NCI-H1092 treated with DMSO at 0.1 percent for 48 hours (cell line): ENCODE data around the gene POP7.
"Not testable (repeated sequence)": the region's sequence is repeated elsewhere in the genome, so short reads cannot be mapped to it uniquely, and the experiment has no call there.

Source experiments
- DNase-seq: peaks from one replicate; lab custom pipeline; 2025; lab: John Stamatoyannopoulos, UW

The POP7 gene

GRCh38 chr7:100691676-100692577 is 14.0 kb upstream of the POP7 start:
- DNase-seq, result peak; percentile 68

GRCh38 chr7:100692578-100692961 is 13.4 kb upstream of the POP7 start:
- DNase-seq, result no peak

GRCh38 chr7:100693312-100694097 is 12.4 kb upstream of the POP7 start:
- no peak for DNase-seq

- peak; percentile 51 for DNase-seq
These were observed 11.7 kb upstream of the POP7 start, which contains the start of gene GIGYF1 for GRCh38 chr7:100694098-100694745. TSS of gene GIGYF1 (minus strand) at chr7:100694250. CDS start at chr7:100688238, 6,012 bp downstream.

GRCh38 chr7:100696123-100696521 is 9.8 kb upstream of the POP7 start:
- no peak for DNase-seq

- DNase-seq, result no peak
These were observed 6.9 kb upstream of the POP7 start for GRCh38 chr7:100699018-100699417.

GRCh38 chr7:100701089-100701488 is 4.8 kb upstream of the POP7 start:
- not testable (repeated sequence) for DNase-seq

DNA sequence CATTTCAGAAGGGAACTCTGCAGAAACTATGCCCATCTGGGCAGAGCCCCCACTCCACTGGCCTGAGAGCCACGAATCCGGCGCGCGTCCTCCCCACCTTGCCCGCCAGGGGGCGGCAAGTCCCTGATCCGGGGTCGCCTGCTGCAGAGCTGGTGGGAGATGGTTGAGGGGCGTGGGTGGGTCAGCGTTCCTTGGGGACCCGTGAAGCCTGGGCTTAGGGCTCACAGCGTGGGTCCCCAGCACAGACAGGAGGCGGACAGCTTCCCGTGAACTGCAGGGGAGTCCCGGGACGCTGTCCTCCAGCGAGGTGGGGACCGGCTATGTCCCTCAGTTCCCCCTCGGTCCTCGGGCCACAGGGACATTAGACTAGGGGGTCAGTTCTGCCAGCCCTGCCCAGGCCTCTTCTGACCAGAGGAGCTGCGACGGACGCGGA is 585 bp upstream of the POP7 start:
- peak; percentile 87 for DNase-seq

- no peak for DNase-seq
These were observed 871 bp downstream of the POP7 start for GRCh38 chr7:100706672-100707311.

DNA sequence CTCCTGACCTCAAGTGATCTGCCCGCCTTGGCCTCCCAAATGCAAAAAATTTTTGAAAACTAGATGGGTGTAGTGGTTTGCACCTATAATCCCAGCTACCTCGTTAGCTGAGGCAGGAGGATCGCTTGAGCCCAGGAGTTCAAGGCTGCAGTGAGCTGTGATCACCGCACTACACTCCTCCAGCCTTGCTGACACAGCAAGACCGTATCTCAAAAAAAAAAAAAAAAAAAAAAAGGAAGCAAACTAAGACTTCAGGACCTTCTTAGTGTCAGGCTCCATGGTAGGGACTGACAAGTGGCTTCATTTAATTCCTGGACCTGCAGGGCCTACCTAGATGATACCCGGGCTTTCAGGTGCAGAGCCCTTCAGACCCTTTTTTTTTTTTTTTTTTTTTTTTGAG is 2.5 kb downstream of the POP7 start:
- no peak for DNase-seq

DNA sequence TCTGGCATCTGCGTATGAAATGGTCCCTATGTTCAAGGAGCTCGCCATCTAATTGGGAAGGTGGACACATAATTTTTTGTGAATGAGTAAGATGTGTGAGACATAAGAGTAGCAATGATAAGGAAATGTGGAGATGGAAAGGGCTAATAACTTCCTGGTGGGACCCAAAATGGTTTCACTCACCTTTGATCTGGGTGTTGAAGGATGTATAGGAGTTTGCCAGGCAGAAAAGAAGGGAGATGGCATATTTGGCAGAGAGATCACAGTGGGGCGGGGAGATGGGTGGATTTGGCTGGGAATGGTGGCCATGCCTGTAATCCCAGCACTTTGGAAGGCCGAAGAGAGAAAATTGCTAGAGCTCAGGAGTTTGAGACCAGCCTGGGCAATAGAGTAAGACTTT is 4.5 kb downstream of the POP7 start:
- no peak for DNase-seq

- no peak for DNase-seq
These were observed 5.4 kb downstream of the POP7 start for GRCh38 chr7:100711369-100711768.

DNA sequence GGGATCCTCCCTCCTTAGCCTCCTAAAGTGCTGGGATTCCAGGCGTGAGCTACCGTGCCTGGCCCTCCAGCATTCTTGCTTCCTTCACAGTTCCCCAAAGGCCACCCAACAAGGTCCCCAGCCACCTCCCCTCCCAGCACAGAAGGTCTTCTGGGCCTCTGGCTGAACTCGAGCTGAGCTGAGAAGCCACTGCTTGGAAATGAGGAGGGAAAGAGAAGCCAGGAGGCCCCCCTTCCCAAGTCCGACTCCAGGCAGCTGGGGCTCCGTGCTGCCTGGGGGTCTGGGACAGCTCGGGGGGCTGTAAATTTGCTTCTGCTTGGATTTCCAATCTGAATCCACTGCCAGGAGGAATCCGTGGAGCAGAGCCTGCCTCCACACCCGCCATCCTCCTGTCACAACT is 8.8 kb downstream of the POP7 start:
- DNase-seq, result no peak

- DNase-seq, result not testable (repeated sequence)
These were observed 11.2 kb downstream of the POP7 start for GRCh38 chr7:100717073-100717472.

DNA sequence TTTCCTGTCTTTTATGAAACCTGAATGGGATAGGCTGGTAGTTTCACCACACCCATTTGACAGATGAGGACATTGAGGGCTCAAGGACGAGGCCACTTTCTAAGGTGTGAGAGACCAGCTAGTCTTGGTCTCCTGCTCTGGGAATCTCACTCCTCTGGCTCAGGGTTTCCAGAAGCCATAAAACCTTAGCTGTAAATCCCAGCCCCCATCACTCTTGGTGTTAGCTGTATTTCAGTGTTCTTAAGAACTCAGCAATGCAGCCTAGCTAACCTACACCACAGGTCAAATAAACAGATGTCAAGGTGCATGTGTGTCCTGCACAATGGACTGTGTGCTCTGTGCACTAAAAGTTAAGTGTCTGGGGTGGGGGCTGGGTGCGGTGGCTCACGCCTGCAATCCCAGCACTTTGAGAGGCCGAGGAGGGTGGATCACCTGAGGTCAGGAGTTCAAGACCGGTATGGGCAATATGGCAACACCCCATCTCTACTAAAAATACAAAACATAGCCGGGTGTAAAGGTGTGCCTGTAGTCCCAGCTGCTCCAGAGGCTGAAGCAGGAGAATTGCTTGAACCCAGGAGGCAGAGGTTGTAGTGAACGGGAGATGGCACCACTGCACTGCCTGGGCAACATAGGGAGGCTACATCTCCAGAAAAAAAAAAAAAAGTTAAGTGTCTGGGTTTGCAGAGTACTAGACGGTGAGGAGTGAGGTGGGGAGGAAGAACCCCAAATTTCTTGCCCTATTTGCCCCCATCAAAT is 13.8 kb downstream of the POP7 start:
- DNase-seq, result no peak

DNA sequence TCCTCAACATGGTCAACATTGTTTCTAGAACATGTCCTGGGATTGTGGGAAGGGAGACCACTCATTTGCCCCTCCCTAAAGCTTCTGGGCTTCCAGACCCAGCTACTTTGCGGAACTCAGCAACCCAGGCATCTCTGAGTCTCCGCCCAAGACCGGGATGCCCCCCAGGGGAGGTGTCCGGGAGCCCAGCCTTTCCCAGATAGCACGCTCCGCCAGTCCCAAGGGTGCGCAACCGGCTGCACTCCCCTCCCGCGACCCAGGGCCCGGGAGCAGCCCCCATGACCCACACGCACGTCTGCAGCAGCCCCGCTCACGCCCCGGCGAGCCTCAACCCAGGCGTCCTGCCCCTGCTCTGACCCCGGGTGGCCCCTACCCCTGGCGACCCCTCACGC is 14.4 kb downstream of the POP7 start, which contains the start of gene EPO:
TSS of gene EPO (plus strand) at position 190 of the 392 bp plus-strand sequence. CDS start 513 bp downstream, outside the sequence.
- DNase-seq, result no peak

DNA sequence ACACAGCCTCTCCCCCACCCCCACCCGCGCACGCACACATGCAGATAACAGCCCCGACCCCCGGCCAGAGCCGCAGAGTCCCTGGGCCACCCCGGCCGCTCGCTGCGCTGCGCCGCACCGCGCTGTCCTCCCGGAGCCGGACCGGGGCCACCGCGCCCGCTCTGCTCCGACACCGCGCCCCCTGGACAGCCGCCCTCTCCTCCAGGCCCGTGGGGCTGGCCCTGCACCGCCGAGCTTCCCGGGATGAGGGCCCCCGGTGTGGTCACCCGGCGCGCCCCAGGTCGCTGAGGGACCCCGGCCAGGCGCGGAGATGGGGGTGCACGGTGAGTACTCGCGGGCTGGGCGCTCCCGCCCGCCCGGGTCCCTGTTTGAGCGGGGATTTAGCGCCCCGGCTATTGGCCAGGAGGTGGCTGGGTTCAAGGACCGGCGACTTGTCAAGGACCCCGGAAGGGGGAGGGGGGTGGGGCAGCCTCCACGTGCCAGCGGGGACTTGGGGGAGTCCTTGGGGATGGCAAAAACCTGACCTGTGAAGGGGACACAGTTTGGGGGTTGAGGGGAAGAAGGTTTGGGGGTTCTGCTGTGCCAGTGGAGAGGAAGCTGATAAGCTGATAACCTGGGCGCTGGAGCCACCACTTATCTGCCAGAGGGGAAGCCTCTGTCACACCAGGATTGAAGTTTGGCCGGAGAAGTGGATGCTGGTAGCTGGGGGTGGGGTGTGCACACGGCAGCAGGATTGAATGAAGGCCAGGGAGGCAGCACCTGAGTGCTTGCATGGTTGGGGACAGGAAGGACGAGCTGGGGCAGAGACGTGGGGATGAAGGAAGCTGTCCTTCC is 15.0 kb downstream of the POP7 start:
- no peak for DNase-seq

DNA sequence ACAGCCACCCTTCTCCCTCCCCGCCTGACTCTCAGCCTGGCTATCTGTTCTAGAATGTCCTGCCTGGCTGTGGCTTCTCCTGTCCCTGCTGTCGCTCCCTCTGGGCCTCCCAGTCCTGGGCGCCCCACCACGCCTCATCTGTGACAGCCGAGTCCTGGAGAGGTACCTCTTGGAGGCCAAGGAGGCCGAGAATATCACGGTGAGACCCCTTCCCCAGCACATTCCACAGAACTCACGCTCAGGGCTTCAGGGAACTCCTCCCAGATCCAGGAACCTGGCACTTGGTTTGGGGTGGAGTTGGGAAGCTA is 15.5 kb downstream of the POP7 start:
- DNase-seq, result no peak

- no peak for DNase-seq
These were observed 16.7 kb downstream of the POP7 start for GRCh38 chr7:100722480-100723212.
